Measurements from ENCODE around the gene ZBTB16. TPM values are rescaled to one million over a fixed set of nuclear protein-coding genes. Genes with fewer than 3 reads are reported as not detected.

The ZBTB16 gene
- total and polyA plus RNA-seq, 3 donors from 2014 or later, result 11.4 to 88.5 (median 51.5) TPM

Other genes starting within 250 kb of the ZBTB16 start
- 10 to 100 TPM; 36.6 to 39.9 TPM for gene USP28, start 184.1 kb upstream of the ZBTB16 start, total RNA-seq
- gene USP28, start 184.1 kb upstream of the ZBTB16 start, polyA plus RNA-seq (ENCODE audit: insufficient read depth, low read depth, low replicate concordance), result 23.2 TPM
- gene HTR3B, start 154.9 kb upstream of the ZBTB16 start, total RNA-seq, result 1 to 10 TPM; 1.7 to 2.9 TPM
- gene HTR3B, start 154.9 kb upstream of the ZBTB16 start, polyA plus RNA-seq (ENCODE audit: insufficient read depth, low read depth, low replicate concordance), result 1.1 TPM
- gene HTR3A, start 84.6 kb upstream of the ZBTB16 start, total RNA-seq, result under 1 TPM; 0.39 to 0.81 TPM
- 0.29 TPM for gene HTR3A, start 84.6 kb upstream of the ZBTB16 start, polyA plus RNA-seq (ENCODE audit: insufficient read depth, low read depth, low replicate concordance)
- 10 to 100 TPM; 10.6 to 28.7 TPM for gene NNMT, start 236.7 kb downstream of the ZBTB16 start, total RNA-seq
- gene NNMT, start 236.7 kb downstream of the ZBTB16 start, polyA plus RNA-seq (ENCODE audit: insufficient read depth, low read depth, low replicate concordance), result 38.8 TPM

Measured in testis (tissue), 3 donors.